CD4-positive, alpha-beta T cell treated with Interleukin-4 for 1 hour (primary cell): ENCODE measurements around the gene DCLK2.

ENCODE experiments used
- DNase-seq, 2 donors: peaks; one replicate each; pipeline ENCODE4 v3.0.0-alpha.2; 2020 to 2022

The DCLK2 gene

GRCh38 chr4:150244600-150244999, 166.4 kb downstream of the DCLK2 start:
- DNase-seq: no peak

GRCh38 chr4:150247184-150247583, 168.9 kb downstream of the DCLK2 start:
- DNase-seq: no peak

GRCh38 chr4:150248181-150248580, 169.9 kb downstream of the DCLK2 start:
- no peak for DNase-seq

GRCh38 chr4:150250293-150250997, 172.2 kb downstream of the DCLK2 start:
- DNase-seq: no peak

GRCh38 chr4:150250998-150251651, 172.9 kb downstream of the DCLK2 start:
- DNase-seq: no peak

GRCh38 chr4:150251752-150252190, 173.5 kb downstream of the DCLK2 start:
- no peak for DNase-seq

GRCh38 chr4:150252306-150252705, 174.1 kb downstream of the DCLK2 start:
- no peak for DNase-seq

GRCh38 chr4:150252741-150253140, 174.5 kb downstream of the DCLK2 start:
- no peak for DNase-seq

- no peak for DNase-seq
Measured at GRCh38 chr4:150253416-150253815, 175.2 kb downstream of the DCLK2 start.

- no peak for DNase-seq
Measured at GRCh38 chr4:150253965-150254630, 175.9 kb downstream of the DCLK2 start.

- DNase-seq: no peak
Measured at GRCh38 chr4:150255610-150256224, 177.5 kb downstream of the DCLK2 start.

- no peak for DNase-seq
Measured at GRCh38 chr4:150256225-150256620, 178.0 kb downstream of the DCLK2 start.

- no peak for DNase-seq
Measured at GRCh38 chr4:150256841-150257730, 178.8 kb downstream of the DCLK2 start.

GRCh38 chr4:150258569-150258968, 180.3 kb downstream of the DCLK2 start:
- DNase-seq: no peak

GRCh38 chr4:150259861-150260567, 181.8 kb downstream of the DCLK2 start:
- DNase-seq: no peak

GRCh38 chr4:150261571-150261970, 183.3 kb downstream of the DCLK2 start:
- DNase-seq: no peak

GRCh38 chr4:150262611-150263010, 184.4 kb downstream of the DCLK2 start:
- no peak for DNase-seq

- no peak for DNase-seq
Measured at GRCh38 chr4:150264595-150265161, 186.4 kb downstream of the DCLK2 start.

- no peak for DNase-seq
Measured at GRCh38 chr4:150265806-150266205, 187.6 kb downstream of the DCLK2 start.

GRCh38 chr4:150268444-150268843, 190.2 kb downstream of the DCLK2 start:
- DNase-seq: no peak

GRCh38 chr4:150278206-150278605, 200.0 kb downstream of the DCLK2 start:
- DNase-seq: no peak
